ENCODE results near the gene FRMD4A.
A peak's percentile ranks its signal among the peaks of the same experiment; 100 is the strongest.

Gene FRMD4A

DNA sequence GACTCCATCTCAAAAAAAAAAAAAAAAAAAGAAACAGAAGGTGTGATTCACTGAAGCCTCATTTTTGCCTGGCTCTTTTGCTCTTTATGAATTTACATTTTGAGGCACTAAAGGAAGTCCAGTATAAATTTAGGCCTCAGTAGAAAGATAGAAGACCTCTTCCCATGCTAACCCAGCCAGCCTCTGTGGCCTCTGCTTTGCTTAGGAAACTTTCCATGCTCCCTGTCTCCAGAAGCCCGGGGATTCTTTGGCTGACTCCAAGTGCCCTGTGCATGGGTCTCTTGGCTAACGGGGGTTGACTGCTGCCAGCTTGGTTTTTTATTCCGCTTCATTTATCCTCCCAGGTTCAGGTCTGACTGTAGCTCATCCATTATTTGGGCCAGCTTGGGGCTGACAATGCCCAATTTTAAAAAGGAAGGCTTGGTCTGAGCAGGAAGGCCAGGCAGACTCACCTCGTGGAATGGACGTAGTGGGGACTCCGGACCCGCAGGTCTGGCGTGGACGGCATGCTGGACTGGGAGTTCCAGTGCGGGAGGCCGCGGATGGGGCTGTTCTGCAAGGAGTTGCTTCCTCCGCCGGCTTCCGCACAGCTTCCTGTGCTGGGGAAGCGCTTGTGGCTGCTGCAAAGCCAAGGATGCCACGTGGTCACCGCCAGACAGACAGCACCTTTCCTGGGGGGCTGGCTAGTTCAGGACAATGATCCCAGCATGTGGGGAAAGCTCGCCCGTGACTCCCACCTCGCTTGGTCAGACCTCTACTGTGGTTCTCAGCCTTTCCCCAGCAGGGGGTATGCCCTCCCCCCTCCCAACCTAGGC, 671.6 kb downstream of the FRMD4A start:
- no peak for DNase-seq
- Mint-ChIP-seq H3K9me3 (no peaks in the 10 kb centered on the region), H3K27ac (no peak overlapping the region), H3K4me1 (peaks cover 24% of the 10 kb centered on the region), H3K4me3 (peak overlapping the region; percentile 32 to 68), H3K27me3 (peaks cover 14% of the 10 kb centered on the region)
- no peak for ATAC-seq

DNA sequence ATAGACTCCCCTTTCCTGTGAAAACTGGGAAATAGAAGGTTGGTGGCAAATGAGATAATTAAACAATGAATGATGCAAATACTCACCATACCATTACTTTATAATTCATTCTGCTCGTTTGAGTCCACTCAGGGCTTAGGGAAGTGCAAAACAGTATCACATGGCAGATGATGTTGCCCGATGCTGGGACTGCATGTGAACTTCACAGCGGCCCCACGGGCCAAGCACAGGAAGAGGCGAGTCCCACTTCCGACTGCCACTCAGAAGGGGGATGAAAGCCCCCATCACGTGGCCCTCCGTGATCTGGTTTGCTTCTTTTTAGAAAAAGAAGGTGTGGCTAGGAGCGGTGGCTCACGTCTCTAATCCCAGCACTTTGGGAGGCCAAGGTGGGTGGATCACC, 672.5 kb downstream of the FRMD4A start:
- Mint-ChIP-seq H3K27me3 (peaks cover 14% of the 10 kb centered on the region), H3K9me3 (no peaks in the 10 kb centered on the region), H3K4me1 (peaks cover 24% of the 10 kb centered on the region), H3K27ac (no peak overlapping the region), H3K4me3 (peak overlapping the region; percentile 32 to 68)
- peak; percentile 49 for ATAC-seq
- peak; percentile 8 to 22 for DNase-seq

DNA sequence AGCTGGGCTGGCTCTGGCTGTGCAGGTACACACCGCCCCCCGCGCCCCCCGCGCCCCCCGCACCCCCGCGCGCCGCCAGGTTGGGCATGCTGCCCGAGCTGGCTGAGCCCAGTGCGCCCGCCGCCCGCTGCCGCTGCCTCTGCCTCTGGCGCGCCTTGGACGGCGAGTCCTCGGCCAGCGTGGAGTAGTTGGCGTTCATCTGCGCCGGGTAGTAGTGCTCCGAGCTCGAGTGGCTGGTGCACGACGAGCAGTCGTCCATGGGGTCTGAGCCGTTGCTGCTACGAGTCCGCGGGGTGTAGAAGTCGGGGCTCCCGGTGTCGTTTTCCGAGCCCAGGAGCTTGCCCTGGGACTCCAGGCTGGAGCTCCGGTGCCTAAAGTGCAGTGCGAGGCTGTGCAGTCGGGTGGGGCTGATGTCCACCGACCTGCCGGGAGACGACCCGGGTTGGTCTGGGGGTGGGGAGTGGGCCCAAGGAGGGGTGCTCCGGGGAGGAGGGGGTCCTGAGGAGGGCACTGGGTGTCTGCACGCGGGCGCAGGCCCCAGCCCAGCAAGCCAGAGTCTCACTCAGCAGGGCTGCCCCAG, 673.5 kb downstream of the FRMD4A start:
- Mint-ChIP-seq H3K9me3 (no peaks in the 10 kb centered on the region), H3K27ac (no peak overlapping the region)

DNA sequence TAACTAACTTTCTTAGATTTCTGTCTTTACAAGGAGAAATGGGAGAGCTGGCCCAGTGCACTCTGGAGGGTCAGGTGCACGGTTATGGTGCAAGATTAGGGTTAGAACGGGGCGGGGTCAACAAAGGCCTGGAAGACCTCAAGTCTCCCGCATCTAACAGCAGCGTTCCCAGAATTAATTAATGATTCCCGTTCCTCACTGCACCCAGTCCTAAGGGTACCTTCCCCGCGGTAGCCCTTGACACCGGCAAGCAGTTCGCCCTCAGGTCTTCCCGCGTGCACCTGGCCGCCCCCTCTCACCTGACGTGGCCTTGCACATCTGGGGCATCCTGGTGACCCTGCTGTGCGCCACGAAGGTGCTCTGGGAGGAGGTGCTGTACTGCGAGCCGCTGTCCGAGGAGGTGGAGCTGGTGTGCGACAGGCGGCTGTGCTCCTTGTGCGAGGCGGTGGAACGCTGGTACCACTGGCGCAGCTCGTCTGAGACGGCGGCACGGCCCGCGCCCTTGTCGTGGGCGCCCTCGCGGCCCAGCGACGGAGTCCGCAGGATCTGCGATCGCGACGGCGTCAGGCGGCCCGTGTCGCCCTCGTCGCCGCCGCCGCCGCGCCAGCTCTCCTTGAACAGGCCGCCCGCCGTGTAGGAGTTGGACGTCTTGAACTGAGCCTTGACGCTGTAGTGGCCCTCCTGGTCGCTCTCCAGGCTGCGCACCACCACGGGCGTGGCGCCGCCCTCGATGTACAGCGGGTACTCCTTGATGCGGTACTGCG, 674.2 kb downstream of the FRMD4A start:
- peaks cover 14% of the 10 kb centered on the region for H3K27me3 Mint-ChIP-seq
- peak; percentile 19 for ATAC-seq
- H3K4me3 Mint-ChIP-seq: no peak overlapping the region

More for the DNA sequence above, 673.5 kb downstream of the FRMD4A start:
- ATAC-seq (no peak), DNase-seq (no peak)
- Mint-ChIP-seq H3K27me3 (peaks cover 14% of the 10 kb centered on the region), H3K4me1 (peaks cover 29% of the 10 kb centered on the region), H3K4me3 (no peak overlapping the region)

DNA sequence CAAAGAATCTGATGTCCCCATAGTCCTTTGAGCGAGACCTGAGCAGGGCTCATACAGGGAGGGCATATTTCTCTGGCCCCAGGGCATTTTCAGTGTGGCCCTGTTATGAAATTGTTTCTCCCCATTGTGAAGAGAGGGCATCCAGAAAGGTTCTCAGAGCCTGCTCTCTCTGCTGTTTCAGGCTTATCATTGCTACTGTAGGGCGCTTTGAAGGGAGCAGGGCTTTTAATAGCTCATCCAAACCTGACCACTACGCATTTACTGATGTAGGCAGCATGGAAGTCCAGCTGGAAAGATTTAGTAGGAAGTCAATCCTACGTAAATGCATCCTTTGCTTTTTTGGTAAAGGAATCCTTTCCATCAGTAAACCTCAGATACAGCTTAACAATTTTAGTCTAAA, 675.9 kb downstream of the FRMD4A start:
- Mint-ChIP-seq H3K27ac (peak overlapping the region in 1 of 2 donors; percentile 81), H3K9me3 (no peaks in the 10 kb centered on the region), H3K4me1 (peaks cover 27% of the 10 kb centered on the region), H3K27me3 (no peaks in the 10 kb centered on the region), H3K4me3 (no peak overlapping the region)
- ATAC-seq (no peak), DNase-seq (no peak)

More for the DNA sequence above, 674.2 kb downstream of the FRMD4A start:
- Mint-ChIP-seq H3K9me3 (no peaks in the 10 kb centered on the region), H3K4me1 (peaks cover 34% of the 10 kb centered on the region), H3K27ac (no peak overlapping the region)
- DNase-seq: no peak

DNA sequence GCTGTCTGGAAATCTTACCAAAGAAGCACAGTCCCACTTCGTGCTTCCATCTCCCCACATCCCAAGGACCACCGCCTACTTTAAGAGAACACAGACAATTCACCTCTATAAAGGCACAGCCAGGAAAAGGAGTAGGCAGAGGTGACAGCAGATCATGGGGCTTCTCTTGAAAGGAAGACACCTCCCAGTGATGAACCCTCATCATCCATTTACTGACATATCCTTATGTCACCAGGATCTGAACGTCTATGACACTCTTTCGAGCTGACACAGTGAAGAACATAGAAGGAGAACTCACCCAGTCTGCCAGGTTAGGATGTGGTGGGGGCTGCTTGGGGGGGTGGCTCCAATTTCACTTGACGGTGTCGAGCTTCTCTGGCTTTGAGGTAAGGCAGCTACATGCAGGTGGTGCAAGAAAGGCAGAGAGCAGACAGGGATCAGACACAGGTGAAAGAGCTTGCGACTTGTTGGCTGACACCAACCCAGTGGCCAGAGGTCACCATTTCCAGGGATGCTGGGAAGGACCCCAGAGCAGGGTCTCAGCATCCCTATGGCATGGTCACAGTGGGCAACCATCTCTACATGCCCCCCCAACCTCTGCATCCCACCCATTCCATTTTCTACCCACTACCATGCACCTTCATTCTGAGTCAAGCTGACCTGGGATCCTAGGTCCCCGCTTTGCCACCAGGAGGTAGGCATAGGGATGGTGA, 676.5 kb downstream of the FRMD4A start:
- peak overlapping the region; percentile 3 to 81 for H3K27ac Mint-ChIP-seq

DNA sequence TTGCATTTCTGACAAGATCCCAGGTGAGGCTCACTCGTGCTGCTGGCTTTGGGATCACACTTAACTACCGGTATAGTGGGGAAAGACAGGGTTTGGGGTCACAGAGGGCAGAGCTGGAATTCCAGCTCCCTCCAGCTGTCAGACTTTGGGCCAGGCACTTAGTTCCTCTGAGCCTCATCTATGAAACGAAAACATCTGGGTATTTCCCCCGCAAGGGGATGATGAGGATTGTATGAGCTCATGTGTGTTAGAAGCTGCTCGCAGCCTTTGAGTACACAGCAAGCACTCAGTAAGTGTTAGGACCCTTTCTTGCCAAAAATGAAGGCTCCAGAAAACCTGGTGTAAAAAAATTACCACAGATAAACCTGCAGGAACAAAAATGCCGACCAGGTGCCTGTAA, 677.9 kb downstream of the FRMD4A start:
- peak overlapping the region in 1 of 2 donors; percentile 6 for H3K27ac Mint-ChIP-seq
- ATAC-seq: peak; percentile 31
- H3K9me3 Mint-ChIP-seq: no peaks in the 10 kb centered on the region
- no peaks in the 10 kb centered on the region for H3K27me3 Mint-ChIP-seq
- no peak for DNase-seq
- H3K4me3 Mint-ChIP-seq: no peak overlapping the region
- peaks cover 27% of the 10 kb centered on the region for H3K4me1 Mint-ChIP-seq

More for the DNA sequence above, 676.5 kb downstream of the FRMD4A start:
- DNase-seq: no peak
- Mint-ChIP-seq H3K9me3 (no peaks in the 10 kb centered on the region), H3K27me3 (no peaks in the 10 kb centered on the region), H3K4me1 (peaks cover 23% of the 10 kb centered on the region), H3K4me3 (no peak overlapping the region)
- ATAC-seq: no peak

DNA sequence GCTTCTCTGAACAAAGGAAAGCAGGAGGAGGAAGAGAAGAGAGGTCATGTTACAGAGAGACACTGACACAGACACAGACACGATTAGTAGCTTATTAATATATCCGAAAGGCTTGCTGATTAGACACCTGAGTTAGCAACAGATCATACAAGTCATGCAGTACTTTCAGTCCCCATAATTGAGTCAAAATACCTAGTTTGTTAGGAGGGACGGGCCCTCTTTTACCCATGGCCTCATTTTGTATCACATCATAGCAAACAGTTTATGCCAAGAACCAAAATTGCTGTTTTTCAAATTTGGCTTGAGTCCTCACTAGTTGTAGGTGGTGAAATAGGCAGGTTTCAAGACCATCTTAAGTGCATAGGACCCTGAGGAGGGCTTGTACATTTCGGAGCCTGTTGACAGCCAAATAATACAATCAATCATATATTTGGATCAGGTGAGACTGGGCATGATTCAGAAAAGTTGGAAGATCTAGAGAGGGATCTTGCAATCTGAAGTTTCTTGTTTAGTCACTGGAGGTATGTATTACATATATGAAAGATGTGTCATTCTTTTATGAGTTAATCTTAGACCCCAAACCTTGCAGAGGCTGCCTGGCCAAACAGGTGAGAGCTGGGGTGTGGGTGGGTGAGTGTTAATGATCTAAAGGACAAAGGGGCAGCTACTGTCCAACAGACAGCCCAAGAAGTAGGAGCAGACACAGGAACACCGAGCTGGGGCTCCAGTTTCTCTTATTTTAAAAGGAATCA, 678.6 kb downstream of the FRMD4A start:
- peaks cover 27% of the 10 kb centered on the region for H3K4me1 Mint-ChIP-seq
- no peak for DNase-seq
- H3K27ac Mint-ChIP-seq: peak overlapping the region; percentile 12 to 57
- no peaks in the 10 kb centered on the region for H3K27me3 Mint-ChIP-seq
- no peaks in the 10 kb centered on the region for H3K9me3 Mint-ChIP-seq
- peak; percentile 67 for ATAC-seq
- H3K4me3 Mint-ChIP-seq: no peak overlapping the region

DNA sequence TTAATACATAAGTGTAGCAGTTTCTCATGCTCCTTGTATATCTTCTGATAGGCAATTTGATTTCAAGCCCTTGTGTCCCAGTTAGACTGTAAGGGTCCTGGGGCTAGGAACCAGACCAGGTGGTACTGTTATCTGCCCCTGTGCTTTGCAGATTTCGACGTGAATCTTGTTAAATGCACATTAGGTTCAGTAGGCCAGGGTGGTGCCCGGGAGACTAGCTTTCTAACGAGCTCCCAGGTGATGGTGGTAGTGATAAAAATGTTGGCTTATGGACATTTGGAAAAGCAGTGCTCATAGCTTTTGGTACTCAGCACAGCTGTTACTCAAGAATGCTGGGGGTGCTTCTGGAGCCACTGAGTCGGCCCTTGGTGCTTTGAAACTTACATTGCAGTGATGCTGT, 679.8 kb downstream of the FRMD4A start:
- H3K27me3 Mint-ChIP-seq: no peaks in the 10 kb centered on the region
- DNase-seq (no peak), ATAC-seq (no peak)
- H3K4me3 Mint-ChIP-seq: no peak overlapping the region
- H3K27ac Mint-ChIP-seq: peak overlapping the region; percentile 14 to 22
- peaks cover 27% of the 10 kb centered on the region for H3K4me1 Mint-ChIP-seq
- H3K9me3 Mint-ChIP-seq: no peaks in the 10 kb centered on the region

DNA sequence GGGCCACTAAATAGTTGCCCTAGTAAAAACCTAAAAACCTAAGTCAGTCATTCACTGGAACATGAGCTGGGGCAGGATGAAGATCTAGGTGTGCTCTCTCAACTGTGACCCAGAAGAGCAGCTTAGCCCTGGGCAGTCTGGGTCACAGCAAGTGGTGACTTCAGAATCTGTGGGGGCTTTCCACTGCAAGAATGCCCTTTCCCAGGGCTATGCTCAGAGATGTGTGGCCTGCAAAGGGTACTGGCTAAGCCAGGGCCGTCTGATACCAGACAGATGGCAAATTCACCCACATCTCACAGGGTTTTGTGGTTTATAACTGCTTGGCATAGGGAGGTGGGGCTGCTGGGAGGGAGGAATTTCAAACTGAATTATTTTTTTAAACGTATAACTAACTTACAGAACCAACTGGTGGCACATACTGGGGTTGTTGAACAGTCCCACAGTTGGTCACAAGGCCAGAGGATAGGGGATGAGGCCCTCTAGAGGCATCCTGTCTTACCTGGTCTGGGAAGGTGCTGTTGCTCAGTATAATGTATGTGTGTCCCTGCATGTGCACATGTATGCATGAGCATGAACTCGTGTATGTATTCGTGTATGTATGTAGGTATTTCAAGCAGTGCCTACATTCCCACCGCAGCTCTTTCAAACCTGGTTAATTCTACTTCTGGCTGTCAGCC, 680.7 kb downstream of the FRMD4A start:
- Mint-ChIP-seq H3K27ac (no peak overlapping the region), H3K9me3 (no peaks in the 10 kb centered on the region), H3K4me3 (no peak overlapping the region), H3K4me1 (peaks cover 27% of the 10 kb centered on the region), H3K27me3 (no peaks in the 10 kb centered on the region)
- DNase-seq: no peak
- ATAC-seq: no peak

DNA sequence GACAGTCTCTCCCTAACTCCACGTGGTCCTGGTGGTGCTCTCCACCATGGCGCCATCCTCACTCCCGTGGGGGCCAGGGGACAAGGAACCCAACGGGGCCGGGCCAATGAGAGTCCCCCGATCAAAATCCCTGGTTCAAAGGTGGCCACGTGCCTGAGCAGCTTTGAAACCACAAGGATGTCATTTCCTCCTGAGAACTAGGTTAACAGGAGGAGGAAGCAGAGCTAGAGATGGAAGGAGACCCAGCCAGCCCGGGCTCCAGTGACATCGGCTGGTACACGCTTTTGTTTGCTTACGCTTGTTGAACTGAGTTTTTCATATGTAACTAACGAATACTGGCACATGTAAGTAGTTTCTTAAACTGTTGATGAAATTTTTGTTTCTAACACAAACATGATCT, 682.3 kb downstream of the FRMD4A start:
- Mint-ChIP-seq H3K9me3 (no peaks in the 10 kb centered on the region), H3K4me3 (no peak overlapping the region), H3K27ac (peak overlapping the region; percentile 34 to 66), H3K4me1 (peaks cover 27% of the 10 kb centered on the region), H3K27me3 (no peaks in the 10 kb centered on the region)
- DNase-seq: no peak
- ATAC-seq: no peak

DNA sequence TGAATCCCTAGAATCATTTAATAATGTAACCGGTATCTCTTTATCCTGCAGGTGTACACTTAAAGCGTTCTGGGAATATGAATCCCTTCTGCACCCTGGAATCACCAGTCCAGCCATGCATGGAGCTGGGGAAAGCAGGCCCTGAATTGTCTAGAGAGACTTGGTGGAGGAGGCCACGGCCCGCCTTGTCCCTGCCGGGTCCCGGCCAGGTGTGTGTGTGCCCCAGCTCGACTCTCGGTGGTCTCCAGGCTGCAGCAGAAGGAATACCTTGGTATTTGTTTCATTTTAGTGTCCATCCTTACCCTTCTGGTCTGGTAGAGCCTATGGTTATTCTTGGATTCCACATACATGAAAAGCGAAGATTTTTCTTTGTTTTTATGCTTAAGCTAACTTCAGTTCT, 685.9 kb downstream of the FRMD4A start:
- H3K27ac Mint-ChIP-seq: no peak overlapping the region
- H3K4me3 Mint-ChIP-seq: no peak overlapping the region
- ATAC-seq (no peak), DNase-seq (no peak)
- peaks cover 27 to 30% of the 10 kb centered on the region in 2 donors for H3K9me3 Mint-ChIP-seq
- peaks cover 16% of the 10 kb centered on the region for H3K4me1 Mint-ChIP-seq
- H3K27me3 Mint-ChIP-seq: no peaks in the 10 kb centered on the region

DNA sequence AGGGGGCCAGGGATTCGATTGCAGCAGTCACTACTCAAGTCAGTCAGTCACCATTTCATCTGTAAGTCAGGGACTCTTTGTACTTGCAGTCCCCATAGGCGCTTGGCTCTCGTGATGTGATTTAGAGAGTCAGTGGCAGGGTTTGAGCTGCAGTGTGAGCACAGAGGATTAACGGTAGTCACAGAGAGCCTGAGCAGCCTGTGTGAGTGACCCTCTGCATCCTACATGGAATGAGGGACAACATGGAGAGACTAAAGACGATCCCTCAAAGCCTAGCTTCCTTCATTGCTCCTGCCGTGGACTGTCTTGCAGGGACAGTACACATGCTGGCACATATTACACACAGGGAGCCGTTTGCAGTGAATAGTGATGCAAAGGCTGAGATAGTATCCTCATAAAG, 687.7 kb downstream of the FRMD4A start:
- Mint-ChIP-seq H3K4me3 (no peak overlapping the region), H3K9me3 (peaks cover 27 to 30% of the 10 kb centered on the region in 2 donors), H3K27me3 (no peaks in the 10 kb centered on the region), H3K27ac (no peak overlapping the region), H3K4me1 (peaks cover 1% of the 10 kb centered on the region)
- no peak for DNase-seq
- no peak for ATAC-seq

DNA sequence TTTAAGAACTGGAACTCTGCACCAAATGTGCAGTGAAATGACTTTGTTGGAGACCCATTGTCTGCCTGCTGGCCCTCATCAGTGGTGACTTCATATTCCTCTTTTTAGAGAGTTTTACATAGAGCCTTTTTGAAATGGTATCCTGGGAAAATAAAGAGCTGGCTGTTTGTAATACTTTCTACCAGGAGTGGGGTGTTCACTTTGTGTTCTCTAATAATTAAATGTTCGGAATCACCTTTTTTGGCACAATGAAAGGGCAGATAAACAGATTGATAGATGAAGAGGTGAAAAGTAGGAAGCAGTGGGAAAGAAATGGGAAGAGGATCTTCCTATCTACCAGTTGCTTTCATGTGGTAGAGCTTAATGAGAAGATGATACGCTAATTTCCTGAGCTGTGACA, 688.4 kb downstream of the FRMD4A start:
- no peak overlapping the region for H3K4me3 Mint-ChIP-seq
- no peaks in the 10 kb centered on the region for H3K4me1 Mint-ChIP-seq
- no peak for ATAC-seq
- H3K27me3 Mint-ChIP-seq: no peaks in the 10 kb centered on the region
- no peak for DNase-seq
- peak overlapping the region in 1 of 2 donors; percentile 1 for H3K27ac Mint-ChIP-seq
- peaks cover 27 to 30% of the 10 kb centered on the region in 2 donors for H3K9me3 Mint-ChIP-seq

Measured in stimulated activated naive CD8-positive, alpha-beta T cell treated with anti-CD3 and anti-CD28 coated beads, Interleukin-15, amount 100 ng/mL, for 72 hours (primary cell).